ENCODE results near the gene COPS9.

Gene COPS9

DNA sequence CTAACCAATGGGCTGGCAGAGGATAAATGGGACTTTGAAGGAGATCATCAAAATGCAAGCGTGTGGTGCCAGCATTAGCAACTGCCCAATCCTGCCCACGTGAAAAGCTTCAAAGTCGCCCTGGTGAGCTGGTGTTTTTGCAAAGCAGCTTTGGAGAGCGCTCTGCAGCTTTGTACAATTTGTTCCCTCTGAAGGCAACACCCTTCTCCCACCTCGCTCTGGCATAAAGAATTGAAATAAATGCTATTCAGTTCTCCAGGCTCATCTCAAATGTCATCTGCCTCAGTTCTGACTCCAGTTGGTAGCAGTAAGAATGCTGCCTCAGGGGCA is 3.5 kb downstream of the COPS9 start:
- no peak for DNase-seq

DNA sequence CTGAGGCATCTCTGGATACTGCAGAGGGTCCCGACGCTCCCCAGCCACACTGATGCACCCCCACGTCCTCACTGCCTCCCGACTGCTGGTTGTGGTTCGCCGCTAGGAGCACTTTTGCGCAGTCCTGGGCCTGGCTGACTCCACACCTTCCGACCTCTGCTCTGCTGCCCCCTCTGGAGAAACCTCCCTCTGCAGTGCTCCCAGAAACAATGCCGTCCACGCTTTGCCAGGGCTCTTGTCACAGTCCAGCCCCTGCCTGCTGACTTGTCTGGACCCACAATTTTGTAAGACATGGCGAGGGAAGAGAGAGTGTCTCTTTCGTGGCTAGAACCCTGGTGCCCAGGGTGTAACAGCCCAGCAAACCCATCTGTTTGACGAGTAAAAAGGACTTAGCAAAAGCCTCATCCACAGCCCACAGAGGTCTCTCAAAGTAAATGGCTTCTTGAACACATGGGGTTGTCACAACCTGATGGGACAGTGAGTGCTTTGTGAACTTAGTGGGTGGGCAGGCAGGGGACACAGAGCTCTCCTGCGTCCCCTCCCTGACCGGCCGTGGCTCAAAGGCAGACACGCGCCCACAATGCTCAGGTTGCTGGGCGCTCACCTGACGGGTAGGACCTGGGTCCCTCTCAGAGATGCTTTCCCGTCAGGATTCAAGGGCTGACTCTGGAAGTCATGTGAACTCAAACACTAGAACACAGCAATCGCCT is 4.0 kb downstream of the COPS9 start:
- no peak for DNase-seq

DNA sequence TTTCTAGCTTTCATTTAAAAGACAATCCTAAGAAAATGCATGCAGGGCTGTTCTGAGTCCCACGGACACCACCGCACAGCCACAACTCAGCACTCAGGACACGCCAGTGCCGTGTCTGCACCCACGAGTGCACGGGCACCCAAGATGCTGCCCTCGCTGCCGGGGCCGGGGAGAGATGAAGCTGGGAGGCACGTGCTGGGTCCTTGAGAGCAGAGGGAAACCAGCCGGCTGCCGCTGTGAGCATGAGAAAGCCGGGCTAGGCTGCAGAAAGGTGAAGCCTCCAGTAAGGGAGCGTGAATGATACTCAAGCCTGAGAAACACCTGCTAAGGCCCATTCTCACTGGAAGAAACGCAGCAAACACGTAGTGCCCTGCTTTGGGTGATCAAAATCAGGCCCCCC is 4.8 kb downstream of the COPS9 start:
- no peak for DNase-seq

DNA sequence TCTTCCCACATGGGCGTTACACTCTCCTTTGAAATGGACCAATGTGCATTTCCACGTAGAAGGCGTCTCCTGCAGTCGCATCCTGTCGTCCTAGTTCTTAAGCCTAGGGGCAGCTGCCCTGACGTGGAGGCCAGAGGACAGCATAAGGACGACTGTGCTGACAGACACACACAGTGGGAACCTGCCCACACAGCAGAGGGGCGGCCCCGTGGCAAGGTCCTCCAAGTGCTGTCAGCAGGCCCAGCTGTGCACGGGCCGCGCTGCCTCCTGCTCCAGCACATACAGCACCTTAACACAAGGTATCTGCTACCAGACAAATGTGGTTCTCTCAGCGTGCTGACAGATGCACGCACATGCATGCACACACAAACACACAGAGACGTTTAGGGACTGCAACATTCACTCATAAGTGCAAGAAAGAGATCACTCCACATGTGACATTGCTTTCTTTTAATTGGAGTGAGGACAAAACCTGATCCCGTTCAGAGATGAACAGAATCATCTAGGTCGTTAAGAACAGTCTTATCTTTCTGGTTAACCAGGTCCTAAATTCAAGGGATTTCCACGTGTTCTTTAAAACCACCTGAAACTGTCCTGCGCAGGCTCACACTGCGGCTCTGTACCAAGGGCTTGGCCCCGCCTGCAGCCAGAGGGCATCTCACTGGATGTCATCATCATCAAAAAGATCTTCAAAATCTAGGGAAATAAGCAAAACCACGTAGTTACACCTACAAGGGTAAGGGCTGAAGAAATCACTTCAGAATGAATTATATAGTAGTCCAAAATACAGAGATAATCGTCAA is 5.5 kb downstream of the COPS9 start:
- DNase-seq = no peak

DNA sequence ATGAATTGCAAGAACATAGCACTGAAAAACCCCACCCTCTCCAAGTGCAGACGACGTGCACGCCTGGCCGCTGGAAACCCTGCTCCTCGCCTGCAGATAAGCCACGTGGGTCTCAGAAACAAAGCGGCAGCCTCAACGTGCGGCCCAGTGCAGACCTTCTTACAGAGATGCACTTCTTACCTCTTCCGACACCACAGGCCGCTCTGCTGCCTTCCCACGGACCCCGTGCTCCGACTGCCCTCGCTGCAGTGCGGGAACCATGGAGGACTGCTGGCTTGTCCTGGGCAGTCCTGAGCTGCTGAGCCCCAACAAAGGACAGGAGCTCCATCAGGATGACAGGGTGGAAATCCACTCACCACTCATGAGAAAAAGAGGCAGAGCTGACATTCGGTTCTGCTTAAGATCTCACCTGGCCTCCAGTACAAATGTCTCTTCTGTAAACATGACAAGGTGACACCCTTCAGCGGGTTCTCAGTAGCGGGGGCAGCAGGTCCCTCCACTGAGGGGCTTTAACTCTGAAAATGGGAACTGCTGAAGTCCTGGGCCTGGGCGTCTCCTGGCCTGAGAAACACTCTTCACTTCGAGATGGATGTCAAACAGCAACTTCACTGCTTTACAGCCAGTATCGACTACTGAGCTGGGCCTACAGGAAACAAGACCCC is 6.2 kb downstream of the COPS9 start:
- DNase-seq = no peak

DNA sequence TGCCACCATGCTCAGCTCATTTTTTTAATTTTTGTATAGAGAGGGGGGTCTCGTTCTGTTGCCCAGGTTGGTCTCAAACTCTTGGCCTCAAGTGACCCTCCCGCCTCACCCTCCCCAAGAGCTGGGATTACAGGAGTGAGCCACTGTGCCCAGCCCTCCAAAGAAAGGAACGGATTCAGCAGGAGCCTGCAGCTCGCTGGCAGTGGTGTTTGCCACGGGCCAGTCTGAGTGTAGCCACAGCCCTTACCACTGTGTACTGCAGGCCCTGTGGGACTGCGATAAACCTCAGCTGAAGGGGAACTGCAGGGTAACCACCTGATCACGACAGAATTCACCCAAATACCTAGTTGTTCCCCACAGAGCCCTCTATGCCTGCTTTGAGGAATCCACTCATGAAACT is 6.8 kb downstream of the COPS9 start:
- no peak for DNase-seq

DNA sequence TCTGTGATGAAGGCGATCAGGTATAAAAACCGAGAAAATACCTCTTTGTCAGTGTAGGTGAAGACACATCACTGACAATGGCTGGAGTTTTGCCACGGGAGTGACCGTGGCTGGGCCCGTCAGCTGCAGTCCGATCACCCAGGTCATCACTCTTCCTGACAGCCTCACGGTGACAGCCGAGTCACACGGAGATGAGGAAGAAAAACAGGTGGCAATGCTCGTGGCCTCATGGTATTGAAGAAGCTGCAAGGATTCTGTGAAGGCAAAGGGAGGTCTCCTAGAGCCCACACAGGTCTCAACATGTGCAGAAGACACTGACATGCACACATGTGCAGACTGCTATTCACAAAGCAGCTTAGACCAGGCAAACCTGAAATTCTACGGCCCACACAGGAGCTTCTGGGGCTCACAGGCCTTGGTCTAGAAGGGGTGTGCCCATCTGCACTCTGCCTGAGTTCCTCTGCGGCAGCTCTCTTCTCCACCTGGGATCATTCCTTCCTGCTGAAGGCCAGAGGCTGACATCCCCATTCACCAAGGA is 7.4 kb downstream of the COPS9 start:
- no peak for DNase-seq

DNA sequence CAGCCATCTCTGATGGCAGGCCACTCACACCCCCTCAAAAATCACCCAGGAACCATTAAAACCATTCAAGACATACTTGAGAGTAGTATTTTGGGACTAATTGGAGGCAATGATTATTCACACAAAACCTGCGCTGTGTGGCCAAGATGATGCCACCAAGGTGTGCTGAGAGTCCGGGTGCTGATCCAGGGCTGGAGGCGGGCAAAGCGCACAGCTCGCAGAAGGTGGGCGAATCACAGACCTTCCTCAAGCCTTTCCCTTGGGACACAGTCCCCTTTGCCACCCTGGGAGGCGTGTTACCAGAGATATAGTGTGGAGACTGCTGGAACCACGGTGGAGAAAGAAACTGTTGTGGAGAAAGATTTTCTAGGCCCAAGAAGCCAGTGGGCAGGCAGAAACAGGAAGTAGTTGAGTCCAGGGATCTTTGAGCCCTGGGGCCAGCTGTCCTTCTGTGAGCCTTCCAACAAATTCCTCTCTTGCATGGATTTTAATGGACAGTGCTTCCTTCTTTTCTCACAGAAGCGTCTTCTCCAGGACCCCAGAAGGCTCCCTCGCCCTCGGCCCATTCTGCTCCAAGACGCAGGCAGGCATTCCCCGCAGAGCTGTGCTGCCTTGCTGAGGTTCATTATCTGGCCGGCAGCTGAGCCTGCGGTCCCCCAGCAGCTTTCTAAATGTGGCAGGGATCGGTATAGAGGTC is 8.0 kb downstream of the COPS9 start:
- no peak for DNase-seq

DNA sequence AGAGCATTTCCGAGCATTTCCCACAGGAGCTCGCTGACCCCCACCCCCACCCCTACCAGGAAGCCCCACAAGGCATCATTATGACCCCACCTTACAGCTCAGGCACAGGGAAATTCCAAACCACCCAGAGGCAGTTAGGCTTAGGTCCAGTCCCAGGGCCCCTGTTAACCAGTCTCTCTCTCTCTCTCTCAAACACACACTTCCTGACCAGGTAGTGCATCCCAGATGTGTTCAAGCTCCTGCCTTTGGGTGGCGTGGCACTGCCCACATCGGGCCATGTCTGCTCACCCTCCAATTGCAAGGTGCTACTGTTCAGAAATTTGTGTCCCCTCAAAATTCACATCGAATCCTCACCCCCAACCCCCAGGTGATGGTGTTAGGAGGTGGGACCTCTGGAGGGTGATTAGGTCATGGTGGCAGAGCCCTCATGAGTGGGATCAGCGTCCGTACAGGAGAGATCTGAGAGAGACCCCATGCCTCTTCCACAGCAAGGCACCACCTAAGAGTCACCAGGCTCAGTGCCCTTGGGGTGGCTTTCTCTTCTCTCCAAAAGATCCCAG is 8.8 kb downstream of the COPS9 start:
- DNase-seq = no peak

DNA sequence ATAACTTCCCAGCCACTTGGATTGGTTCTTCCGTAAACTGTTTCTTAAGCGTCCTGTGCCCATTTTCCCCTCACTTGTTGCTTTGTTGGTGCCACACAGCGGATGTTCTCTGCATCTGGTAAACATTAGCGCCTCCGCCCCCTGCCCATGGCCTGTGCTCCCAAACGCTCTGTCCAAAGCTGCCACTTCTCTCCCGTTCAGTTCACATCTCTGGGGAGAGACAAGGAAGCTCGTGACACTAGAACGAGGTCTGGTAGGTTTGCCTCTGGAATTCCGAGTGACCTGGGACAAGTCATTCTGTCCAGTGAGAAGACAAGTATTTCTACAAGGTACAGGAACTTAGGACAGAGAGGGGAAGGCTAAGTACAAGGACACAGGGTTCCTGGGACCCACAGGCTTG is 9.4 kb downstream of the COPS9 start:
- DNase-seq = no peak

DNA sequence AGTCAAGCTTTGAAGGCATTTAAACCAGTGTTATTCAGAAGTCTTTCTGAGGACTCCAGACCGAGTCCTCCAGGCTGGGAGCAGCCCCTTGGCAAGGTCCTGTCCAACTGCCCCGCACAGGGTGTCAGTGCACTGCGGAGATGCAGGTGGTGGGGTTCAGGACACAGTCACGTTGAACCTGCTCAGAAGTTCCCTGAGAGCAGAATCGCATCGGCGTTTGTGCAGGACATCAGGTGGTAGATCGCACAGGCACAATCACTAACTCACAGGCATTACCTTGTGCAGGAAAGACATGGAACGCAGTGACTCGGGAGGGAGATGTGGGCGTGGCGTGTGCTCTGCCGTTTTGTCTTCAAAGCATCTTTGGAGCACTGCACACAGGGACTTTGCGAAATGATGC is 10.4 kb downstream of the COPS9 start:
- DNase-seq = no peak

DNA sequence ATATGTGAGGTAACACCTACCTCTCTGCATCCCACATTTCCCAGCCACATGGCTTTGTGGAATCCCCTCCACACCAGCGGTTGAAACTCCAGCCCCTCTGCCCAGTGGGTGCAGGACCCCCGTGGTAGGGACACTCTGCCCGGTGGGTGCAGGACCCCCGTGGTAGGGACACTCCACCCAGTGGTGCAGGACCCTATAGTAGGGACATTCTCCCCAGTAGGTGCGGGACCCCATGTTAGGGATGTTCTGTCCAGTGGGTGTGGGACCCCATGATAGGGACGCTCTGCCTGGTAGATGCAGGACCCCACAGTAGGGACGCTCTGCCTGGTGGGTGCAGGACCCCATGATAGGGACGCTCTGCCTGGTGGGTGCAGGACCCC is 11.5 kb downstream of the COPS9 start:
- no peak for DNase-seq

DNA sequence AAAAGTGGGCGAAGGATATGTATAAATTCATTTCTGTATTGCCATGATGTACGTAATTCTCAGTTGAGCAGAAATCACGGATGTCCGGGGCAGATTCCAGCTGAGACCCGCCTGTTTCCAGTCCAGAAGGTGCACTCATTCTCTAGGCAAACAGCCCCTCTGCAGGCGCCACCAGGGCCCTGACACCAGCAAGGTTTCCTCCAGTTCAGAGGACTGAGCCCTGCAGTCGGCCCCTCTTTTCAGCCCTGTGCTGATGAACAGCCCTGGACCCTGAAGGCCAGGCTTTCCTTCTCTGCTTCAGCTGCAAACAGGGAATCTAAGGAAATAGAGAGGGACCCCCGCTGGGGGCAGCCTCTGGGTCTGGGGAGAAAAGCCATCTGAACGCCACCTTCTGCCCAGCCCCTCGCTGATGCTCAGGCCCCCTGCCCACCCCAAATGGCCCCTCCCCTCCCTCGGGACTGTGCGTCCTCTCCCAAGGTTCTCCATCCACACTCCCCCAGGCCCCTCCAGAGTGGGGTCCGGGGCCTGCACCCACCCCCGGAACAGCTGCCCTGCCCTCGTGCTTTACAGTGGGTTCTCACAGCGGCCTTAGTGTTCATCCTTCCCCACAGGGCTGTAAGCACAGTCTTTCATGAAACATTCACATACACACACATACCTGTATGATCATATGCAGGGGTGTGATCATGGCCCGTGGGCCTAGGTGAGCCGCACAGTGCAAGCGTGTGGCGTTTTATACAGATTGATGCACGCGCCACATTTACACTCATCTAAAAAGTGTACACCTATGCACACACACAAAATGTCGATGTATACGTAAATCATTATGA is 12.1 kb downstream of the COPS9 start:
- DNase-seq = no peak

DNA sequence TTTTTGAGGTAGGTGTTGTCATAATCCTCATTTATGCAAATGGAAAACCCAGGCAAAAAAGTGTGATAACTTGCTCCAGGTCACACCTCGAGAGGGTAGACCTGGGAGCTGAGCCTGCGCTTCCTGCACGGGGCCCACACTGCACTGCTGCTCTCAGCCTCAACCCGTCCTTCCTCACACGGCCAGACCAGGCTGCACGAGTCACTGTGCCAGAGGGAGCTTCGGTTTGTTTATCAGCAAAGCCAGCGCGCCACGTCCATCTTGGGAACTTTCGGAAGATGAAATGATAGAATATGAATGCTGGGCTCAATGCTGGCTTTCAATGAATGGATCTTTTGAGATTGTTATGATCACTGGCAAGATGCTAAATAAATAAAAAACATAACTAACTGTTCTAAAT is 14.4 kb downstream of the COPS9 start:
- no peak for DNase-seq

DNA sequence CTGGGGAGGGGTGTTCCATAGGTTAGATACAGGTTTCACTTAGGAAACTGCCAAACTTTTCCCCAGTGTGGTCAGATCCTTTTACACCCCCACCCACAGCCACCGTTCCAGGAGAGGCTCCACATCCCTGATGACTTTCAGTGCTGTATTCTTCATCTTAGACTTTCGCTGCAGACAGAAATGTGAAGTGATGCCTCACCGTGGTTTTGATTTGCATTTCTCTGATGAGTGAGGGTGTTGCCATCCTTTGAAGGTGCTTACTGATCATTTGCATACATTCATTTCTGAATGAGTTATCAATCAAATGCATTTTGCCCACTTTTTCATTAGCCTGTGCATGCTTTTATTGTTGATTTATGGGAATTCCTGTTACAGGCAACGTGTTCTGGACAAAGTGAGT is 14.9 kb downstream of the COPS9 start:
- no peak for DNase-seq

DNA sequence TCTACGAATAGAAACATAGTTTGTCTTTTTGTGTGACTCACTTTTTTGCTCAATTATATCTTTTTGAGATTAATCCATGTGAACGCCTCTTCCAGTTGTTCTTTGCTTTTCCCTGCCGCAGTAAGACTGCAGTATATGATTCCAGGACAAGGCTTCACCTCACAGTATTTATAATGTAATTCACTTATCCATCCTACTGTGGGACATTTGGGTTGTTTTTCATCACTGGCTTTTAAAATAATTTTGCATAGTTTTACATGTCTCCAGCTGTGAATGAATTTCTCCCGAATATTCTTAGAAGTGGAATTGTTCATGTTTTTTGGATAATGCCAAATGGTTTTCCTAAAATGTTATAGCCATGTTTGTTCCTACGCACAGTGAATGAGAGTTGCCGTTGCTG is 21.9 kb downstream of the COPS9 start:
- no peak for DNase-seq

DNA sequence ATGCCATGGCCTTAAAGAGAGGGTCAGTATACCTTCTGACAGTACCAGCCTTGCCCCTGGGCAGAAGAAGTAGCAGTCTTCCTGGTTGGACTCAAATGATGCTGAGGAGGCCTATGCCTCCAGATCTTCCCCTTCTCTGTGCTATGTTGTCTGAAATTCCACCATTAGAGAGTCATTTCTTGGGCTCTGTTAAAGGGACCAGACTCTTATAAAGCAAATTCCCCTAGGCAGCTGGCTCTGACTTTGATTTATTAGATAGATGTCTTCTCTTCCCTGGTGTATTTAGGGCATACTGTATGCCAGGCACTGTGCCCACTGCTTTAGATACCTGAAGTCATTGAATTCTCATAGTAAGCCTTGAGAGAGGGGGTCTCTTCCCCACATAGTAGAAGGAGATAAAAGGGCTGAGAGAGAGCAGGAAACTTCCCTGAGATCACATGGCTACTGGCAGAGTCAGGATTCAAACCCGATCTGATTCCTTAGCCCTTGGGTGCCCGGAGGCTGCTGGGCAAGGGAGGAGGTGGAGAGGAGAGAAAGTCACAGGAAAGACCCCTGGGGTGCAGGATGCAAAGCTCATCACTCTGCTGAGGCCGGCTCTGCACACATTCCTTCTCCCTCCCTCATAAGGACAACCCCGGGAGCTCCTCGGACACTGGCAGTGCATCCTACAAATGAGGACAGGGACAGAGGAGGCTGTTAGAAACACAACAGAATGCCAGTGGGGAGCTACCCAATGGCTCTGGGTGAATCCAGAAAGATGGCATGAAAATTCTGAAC is 23.0 kb downstream of the COPS9 start:
- no peak for DNase-seq

DNA sequence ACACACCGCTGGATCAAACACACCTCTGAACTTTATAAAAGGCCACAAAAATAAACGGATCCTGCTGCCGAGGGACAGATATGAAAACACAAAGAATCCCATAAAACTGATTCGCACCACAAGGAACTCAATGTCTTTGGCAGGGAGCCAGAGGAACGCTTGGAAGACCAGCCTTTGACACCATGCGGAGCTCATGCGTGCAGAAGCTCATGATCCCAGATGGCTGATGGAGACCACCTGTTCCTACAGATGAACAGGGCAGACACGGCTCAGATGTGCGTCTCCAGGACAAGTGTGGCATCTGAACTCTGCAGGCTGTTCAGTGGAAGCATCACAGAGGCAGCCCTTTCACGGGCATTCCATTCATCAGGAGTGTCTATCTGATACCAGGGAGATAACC is 24.9 kb downstream of the COPS9 start:
- DNase-seq = no peak

DNA sequence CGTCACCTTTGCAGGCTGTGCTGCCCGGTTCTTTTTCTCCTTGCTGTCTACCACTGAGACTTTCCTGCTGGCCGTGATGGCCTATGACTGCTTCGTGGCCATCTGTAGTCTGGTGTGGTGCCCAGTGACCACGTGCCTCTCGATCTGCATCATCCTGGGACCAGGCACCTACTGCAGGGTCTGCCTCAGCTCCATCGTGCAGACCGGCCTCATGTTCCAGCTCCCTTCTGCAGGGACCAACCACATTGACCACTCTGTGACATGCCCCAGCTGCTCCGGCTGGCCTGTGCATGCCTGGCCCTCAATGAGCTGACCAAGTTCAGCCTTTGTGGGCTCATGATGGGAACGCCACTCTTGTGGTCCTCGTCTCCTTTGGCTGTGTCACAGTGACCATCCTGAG is 26.7 kb downstream of the COPS9 start:
- DNase-seq = no peak

DNA sequence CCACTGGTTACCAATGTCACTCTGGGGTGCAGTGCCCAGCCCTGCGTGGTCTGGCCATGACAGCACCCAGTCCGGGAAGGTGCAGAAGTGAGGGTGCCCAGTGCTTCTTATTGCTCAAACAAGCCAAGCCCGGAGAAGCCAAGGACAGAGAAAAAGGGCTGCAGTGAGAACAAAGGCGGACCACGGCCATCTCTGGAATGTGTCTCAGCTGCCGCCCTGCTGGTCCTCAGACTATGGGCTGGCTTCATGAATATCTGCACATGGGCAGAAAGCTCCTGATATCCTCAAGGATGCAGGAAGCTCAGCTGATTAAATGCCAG is 28.7 kb downstream of the COPS9 start:
- no peak for DNase-seq

DNA sequence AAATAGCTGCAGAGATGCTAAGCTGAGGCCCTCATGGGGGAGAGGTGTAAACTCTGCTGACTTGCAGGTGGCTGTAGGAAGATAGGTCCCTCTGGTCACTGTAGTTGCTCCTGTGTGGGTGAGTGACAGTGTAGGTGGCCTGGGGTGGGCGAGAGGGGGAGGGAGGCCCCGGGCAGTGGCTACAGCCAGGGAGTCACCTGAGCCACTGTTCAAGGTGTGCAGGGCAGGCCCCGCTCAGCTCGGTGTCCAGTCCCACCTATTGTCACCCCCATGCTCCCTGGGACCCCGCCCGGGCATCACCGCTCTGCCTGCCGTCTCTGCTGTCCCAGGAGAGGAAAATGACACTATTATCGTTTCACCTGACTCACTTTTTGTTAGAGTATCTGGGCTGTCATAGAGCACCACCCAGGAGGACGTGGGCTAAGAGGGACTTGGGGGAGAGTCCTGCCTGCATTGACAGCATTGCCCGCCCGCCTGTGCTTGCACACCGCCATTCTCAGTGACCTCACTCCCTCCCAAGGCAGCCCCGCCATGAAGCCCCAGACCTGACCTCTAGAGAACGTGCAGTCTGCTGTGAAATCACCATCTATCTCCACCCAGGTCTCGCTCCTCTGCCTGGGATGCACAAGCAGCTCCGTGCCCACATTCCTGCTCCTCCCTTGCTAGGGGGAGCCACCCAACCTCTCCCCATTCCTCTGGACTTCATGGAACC is 29.2 kb downstream of the COPS9 start:
- DNase-seq = no peak

Data from activated CD4-positive, alpha-beta T cell treated with anti-CD3 and anti-CD28 coated beads for 4 hours (primary cell).